HG03159 (cell line): ENCODE results near the gene MIOX.
A peak's percentile ranks its signal among the peaks of the same experiment; 100 is the strongest.

Source experiments
- ATAC-seq: cut with Tn5 transposase; IDR thresholded peaks from one replicate; pipeline ENCODE4 v1.9.1; 2021; ENCODE audit warnings: mild to moderate bottlenecking, moderate library complexity; ENCODE audit not compliant: unreplicated experiment

The MIOX gene

GRCh38 chr22:50454556-50455075 is 32.0 kb upstream of the MIOX start:
- ATAC-seq = no peak

DNA sequence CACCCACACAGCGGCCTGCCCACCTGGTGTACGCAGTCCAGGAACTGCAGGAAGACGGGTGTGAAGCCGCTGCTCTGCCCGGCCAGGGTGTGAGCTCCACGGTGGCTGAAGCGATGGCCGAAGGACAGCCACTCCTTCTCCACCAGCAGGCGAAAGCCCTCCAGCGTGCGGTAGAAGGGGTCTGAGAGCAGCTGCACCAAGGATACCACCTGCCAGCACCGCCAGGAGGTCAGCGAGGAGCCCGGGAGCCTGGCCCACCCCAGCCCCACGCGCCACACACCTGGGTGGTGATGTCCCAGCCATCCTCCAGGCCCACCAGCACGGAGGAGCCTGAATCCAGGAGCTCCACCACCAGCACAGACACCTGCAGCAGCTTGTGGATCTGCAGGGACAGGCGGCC is 31.5 kb upstream of the MIOX start:
- ATAC-seq = no peak

DNA sequence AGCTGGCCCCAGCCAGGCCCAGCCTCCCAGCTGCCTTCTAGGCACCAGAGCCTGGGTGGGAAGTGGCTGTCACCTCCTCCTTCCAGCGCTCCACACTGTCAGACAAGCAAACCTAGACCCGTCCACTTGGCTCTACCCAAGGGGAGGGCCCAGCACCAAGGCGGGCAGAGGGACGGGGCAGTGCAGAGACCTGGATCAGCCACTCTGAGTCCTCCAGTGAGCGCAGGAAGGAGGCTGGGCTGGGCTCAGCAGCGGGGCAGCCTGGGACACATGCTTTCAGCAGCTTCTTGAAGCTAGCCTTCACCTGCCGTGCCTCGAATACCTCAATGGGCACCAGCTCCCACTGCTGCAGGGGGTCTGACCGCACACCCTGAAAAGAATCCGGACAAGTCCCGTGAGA is 30.6 kb upstream of the MIOX start:
- ATAC-seq = no peak

DNA sequence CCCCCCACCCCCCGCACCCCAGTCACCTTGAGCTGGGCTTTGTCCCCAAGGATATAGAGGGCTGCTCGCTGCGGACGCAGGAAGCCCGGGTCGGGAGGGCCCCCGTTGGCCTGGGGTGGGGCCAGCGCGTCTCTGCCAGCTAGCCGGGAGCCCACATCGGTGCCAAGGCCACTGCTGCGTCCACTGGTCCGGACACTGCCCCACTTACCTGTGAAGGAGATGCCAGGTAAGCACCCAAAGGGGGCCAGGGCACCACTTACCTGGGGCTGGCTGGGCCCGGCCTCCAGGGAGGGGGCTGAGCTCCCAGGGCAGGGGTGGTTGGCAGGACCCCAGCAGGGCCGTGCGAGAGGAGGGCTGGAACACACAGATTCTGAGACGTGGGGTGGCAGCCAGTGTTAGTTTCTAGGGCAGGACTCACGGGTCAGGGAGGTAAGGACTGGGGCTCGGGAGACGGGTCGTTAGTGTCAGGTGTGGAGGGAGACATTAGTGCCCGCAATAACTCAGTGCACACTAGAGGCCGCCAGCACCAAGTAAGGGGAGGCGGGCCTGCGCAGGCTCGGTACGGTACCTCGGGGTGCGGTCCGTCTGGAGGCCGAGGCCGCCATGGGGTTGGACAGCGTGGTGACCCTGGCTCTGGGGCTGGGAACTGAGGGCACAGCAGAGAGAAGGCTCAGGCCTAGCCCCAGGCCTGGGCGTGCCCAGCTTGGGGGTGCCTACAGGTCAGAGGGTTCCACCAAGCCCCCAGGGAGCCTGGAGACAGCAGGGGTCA is 30.0 kb upstream of the MIOX start:
- no peak for ATAC-seq

- no peak for ATAC-seq
Observed at GRCh38 chr22:50459016-50459415, 27.6 kb upstream of the MIOX start.

GRCh38 chr22:50459496-50460140 is 27.0 kb upstream of the MIOX start:
- no peak for ATAC-seq

GRCh38 chr22:50460938-50461337 is 25.7 kb upstream of the MIOX start:
- ATAC-seq = no peak

DNA sequence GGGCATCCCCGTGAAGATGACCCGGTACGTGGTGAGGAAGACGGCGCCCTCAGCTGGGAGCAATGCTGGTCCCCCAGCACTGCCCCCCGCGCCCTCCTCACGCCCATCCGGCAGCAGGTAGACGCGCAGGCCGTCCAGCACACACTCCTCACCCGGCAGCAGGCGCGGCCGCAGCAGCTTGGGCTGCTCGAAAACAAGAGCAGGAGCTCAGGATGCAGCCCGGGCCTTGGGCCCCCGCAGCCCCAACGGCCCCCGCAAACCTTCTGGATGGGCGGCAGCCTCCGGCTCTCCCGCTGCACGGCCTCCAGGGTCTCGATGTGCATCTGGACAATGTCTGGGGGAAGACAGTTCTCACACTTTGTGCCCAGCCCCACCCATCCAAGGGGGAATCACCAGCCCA is 25.1 kb upstream of the MIOX start:
- no peak for ATAC-seq

DNA sequence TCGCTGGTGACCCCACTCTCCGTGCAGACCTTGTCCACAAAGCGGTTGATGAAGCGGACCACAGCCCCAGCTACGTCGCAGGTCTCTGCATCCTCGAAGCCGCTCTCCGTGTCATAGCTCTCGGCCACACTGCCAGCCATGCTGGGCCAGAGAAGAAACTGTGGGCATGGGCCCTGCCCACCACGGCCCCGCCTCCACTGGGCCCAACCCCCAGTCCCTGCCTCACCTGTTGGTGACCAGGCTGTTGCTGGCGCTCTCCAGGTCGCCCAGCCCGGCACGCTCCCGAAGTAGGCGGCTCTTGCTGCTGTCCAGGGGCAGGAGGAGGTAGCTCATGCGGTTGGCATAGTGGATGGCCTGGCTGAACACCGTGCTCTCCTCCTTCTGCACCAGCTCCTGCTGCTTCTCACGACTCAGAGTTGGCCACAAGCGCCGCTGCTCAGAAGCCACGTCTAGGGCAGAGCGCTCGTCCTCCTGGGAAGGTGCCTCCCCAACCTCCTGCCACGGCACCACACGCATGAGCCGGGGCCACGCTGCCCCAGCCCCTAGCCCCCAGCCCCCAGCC is 24.6 kb upstream of the MIOX start:
- ATAC-seq = no peak

DNA sequence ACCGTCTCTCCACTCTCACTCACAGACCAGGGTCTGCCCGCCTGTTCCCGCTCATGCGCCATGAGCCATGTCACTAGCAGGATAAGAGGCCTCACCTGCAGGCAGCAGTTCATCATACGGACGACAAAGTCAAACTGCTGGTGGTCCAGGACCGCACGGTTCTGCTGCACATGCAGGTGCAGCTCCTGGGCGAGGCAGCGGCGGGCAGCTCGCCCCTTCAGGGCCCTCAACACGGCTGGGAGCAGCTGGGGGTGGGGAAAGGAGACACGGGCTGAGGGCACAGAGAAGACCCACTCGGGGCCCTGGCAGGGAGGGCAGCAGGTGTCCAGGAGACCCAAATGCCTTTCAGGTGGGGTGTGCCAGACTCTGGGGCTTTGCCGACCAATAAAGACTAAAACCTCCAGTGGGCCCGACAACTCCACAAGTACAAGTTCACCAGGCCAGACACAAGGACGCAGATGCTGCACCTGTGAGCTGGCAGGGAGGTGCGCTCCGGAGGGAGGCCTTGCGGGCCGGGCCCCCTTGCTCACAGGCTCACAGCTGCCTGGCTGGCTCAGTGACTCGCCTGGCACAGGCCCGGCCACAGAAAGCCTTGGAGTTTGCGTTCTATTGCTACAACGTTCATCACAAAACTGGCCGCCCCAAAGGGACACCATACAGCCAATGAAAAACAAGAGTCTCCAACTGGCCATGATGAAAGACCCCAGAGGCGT is 23.3 kb upstream of the MIOX start:
- ATAC-seq = no peak

- no peak for ATAC-seq
Observed at GRCh38 chr22:50464451-50464850, 22.2 kb upstream of the MIOX start.

DNA sequence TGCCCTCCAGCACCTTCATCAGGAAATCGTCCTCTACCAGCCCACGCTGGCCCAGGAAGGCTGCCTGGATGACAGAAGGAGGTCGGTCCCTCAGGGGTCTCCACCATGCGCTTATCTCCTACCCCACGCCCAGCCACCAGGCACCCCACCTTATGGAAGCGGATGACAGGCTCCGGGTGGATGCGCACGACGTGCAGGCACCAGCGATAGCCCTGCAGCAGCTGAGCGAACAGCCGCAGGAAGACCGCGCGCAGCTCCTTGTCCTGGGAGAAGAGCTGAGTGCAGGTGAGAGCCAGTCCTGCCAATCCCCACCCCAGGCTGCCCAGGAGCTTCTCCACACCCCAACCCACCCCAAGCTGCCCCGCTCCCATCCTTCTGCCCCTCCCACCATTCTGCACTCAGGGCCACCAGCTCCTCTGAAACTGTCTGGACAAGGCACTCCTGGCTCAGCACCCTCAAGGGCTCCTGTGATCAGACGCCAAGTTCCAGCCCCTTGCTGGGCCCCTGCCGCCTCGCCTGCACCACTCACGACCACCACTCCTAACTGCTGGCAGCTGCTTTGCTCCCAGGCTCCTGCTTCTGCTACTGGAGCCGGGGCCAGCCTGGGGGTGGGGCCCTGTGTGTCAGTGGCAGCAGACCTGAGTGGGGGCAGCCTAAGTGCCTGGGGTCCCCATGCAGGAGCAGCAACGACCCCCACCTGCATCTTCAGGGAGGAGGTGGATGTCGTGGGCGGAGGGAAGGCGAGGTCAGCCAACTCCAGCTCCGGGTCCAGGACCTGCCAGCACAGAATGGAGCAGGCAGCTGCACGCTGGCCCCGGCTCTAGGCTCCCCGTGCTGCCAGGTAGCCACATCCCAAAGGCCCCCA is 21.4 kb upstream of the MIOX start:
- no peak for ATAC-seq

GRCh38 chr22:50467341-50467740 is 19.3 kb upstream of the MIOX start:
- ATAC-seq = no peak

- no peak for ATAC-seq
Observed at GRCh38 chr22:50467773-50468440, 18.8 kb upstream of the MIOX start.

- ATAC-seq = no peak
Observed at GRCh38 chr22:50468626-50469025, 18.0 kb upstream of the MIOX start.

DNA sequence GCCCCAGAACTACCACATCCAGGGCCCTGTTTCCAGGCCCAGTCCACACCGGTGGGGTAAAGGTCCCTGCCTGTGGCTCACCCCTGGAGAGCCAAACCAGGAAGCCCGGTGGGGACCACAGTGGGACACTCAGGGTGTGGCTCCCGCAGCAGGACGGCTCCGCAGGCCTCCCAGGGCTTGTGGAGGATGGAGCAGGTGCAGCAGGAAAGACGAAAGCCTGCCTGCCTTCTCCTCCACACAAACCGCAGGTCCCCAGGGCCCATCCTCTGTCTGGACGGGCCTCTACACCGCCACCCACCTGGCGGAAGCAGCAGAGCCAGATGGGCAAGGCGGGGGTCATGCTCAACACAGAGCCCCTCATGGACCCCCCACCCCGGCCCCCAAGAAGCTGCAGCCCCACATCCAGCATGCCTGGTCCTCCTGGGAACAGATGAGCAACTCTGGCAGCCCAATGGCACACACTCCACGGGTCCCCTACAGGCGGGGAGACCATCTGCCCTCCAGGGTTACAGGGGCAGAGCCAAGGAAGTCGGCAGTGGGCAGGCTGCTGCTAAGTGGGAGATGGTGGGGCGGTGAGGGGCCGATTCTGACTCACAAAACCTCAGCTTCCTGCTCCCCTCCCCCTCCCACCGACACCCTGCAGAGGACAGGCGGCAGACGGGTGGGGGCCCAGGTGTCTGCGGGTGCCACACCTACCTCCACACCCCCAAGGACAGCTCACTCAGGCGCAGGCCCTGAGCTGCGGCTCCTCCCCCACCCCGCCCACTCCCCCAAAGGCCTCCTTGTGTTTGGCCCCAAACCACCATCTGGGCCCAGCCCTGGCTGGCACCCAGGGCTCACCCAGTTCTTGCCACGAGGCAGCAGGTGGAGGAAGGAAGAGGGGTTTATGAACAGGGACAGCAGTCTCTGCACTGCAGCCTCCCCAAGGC is 17.0 kb upstream of the MIOX start:
- ATAC-seq = peak; percentile 56

- ATAC-seq = peak; percentile 7
Observed at GRCh38 chr22:50470491-50470890, 16.2 kb upstream of the MIOX start.

GRCh38 chr22:50471197-50471847 is 15.3 kb upstream of the MIOX start:
- ATAC-seq = no peak
